ENCODE results near the gene PHLPP1.

DNA sequence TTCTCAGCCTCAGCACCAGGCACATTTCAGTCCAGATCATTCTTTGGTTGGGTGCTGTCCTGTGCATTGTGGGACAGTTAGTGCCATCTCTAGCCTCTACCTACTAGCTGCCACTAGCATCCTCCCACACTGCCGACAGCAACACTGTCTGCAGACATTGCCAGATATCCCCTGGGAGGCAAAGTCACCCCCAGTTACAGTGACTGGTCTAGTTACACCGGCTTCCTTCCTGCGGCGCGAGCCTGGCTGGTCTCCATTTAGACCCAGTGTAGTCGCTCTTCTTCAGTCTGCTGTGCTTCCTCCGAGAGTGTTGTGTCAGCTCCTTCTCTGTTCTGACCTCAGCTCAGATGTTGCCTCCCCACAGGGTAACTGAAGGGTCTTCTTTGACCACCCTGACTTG lies 283.1 kb downstream of the PHLPP1 start:
- TF ChIP-seq, protein P1, sequence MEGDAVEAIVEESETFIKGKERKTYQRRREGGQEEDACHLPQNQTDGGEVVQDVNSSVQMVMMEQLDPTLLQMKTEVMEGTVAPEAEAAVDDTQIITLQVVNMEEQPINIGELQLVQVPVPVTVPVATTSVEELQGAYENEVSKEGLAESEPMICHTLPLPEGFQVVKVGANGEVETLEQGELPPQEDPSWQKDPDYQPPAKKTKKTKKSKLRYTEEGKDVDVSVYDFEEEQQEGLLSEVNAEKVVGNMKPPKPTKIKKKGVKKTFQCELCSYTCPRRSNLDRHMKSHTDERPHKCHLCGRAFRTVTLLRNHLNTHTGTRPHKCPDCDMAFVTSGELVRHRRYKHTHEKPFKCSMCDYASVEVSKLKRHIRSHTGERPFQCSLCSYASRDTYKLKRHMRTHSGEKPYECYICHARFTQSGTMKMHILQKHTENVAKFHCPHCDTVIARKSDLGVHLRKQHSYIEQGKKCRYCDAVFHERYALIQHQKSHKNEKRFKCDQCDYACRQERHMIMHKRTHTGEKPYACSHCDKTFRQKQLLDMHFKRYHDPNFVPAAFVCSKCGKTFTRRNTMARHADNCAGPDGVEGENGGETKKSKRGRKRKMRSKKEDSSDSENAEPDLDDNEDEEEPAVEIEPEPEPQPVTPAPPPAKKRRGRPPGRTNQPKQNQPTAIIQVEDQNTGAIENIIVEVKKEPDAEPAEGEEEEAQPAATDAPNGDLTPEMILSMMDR (conservative IDR thresholded peaks at IDR 0.05; ENCODE audit: low read depth, low read length) = no peak
- TF ChIP-seq CHD1 (IDR thresholded peaks at IDR 0.05; ENCODE audit: low read depth, low read length) (no peak), POLR2A (IDR thresholded peaks at IDR 0.05; ENCODE audit: low read depth, low read length) (no peak), SMC3 (IDR thresholded peaks at IDR 0.05; ENCODE audit: low read depth, low read length) (no peak), MAZ (IDR thresholded peaks at IDR 0.05; ENCODE audit: borderline replicate concordance, low read depth, low read length) (no peak), RAD21 (IDR thresholded peaks at IDR 0.05; ENCODE audit: low read length) (no peak)
- TF ChIP-seq, protein P2, sequence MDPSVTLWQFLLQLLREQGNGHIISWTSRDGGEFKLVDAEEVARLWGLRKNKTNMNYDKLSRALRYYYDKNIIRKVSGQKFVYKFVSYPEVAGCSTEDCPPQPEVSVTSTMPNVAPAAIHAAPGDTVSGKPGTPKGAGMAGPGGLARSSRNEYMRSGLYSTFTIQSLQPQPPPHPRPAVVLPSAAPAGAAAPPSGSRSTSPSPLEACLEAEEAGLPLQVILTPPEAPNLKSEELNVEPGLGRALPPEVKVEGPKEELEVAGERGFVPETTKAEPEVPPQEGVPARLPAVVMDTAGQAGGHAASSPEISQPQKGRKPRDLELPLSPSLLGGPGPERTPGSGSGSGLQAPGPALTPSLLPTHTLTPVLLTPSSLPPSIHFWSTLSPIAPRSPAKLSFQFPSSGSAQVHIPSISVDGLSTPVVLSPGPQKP (IDR thresholded peaks at IDR 0.05; ENCODE audit: borderline replicate concordance, low read depth, low read length) = no peak
- TF ChIP-seq, protein P3, sequence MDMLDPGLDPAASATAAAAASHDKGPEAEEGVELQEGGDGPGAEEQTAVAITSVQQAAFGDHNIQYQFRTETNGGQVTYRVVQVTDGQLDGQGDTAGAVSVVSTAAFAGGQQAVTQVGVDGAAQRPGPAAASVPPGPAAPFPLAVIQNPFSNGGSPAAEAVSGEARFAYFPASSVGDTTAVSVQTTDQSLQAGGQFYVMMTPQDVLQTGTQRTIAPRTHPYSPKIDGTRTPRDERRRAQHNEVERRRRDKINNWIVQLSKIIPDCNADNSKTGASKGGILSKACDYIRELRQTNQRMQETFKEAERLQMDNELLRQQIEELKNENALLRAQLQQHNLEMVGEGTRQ (IDR thresholded peaks at IDR 0.05; ENCODE audit: low read depth, low read length) = no peak

Measured in IMR-90 (cell line).